IMR-90 (cell line): ENCODE measurements around the gene FAF1.

Experiments used
- CEBPB ChIP-seq: IDR thresholded peaks from 2 replicates; pipeline ENCODE4 v1.6.1; 2012; ENCODE audit warnings: low read depth, low read length, improper control_type of control experiment
- CHD1 ChIP-seq: IDR thresholded peaks from 2 replicates; pipeline ENCODE4 v1.6.1; 2012; ENCODE audit warnings: low read depth, low read length, improper control_type of control experiment
- CTCF ChIP-seq: conservative IDR thresholded peaks from 2 replicates; pipeline ENCODE4 v1.5.1; 2012; ENCODE audit warnings: mild to moderate bottlenecking, low read depth, low read length, improper control_type of control experiment
- MAFK ChIP-seq: IDR thresholded peaks from 2 replicates; pipeline ENCODE4 v1.6.1; 2012; ENCODE audit warnings: low read depth, low read length, improper control_type of control experiment
- MAZ ChIP-seq: IDR thresholded peaks from 2 replicates; pipeline ENCODE4 v1.6.1; 2012; ENCODE audit warnings: low read depth, mild to moderate bottlenecking, low read length, improper control_type of control experiment, moderate library complexity, borderline replicate concordance
- POLR2A ChIP-seq: IDR thresholded peaks from 2 replicates; pipeline ENCODE4 v1.6.1; 2012; ENCODE audit warnings: mild to moderate bottlenecking, low read depth, low read length
- RAD21 ChIP-seq: IDR thresholded peaks from 2 replicates; pipeline ENCODE4 v1.6.1; 2012; ENCODE audit warnings: low read length, improper control_type of control experiment
- RCOR1 ChIP-seq: IDR thresholded peaks from 2 replicates; pipeline ENCODE4 v1.6.1; 2012; ENCODE audit warnings: mild to moderate bottlenecking, low read length, improper control_type of control experiment; ENCODE audit not compliant: insufficient replicate concordance
- RFX5 ChIP-seq: IDR thresholded peaks from 2 replicates; pipeline ENCODE4 v1.8.0; 2012; ENCODE audit warnings: low read depth, mild to moderate bottlenecking, low read length, moderate library complexity
- USF2 ChIP-seq: fragments of 150-350 bp; IDR thresholded peaks from 2 replicates; pipeline ENCODE4 v1.6.1; 2017; ENCODE audit warnings: mild to moderate bottlenecking, antibody characterized with exemption, low read length, low read depth

GRCh38 chr1:50705041-50705440 lies 255.0 kb downstream of the FAF1 start:
- no peak for TF ChIP-seq POLR2A
- no peak for TF ChIP-seq CTCF
- TF ChIP-seq CHD1 = no peak
- TF ChIP-seq RFX5 = no peak
- no peak for TF ChIP-seq USF2
- no peak for TF ChIP-seq MAFK
- no peak for TF ChIP-seq RAD21
- no peak for TF ChIP-seq RCOR1
- TF ChIP-seq MAZ = no peak
- TF ChIP-seq CEBPB = no peak
